ENCODE measurements around the gene SPCS1.

DNA sequence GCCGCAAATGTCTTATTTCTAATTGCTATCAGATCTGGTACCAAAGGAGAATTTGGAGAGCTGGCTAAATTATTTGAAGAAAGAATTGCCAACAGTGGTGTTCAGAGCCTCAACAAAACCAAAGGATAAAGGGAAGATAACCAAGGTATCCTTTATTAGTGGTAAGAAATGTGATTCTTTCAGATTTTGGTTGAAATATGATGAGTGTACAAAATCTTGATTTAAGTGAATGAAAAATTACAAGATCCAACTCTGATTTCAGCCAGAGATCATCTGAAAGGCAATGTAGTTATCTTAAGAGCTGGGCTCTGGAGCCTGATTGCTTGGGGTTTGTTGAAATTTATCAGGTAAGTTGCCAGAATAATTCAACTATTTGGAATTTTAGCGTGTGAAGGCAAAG, 15.3 kb upstream of the SPCS1 start:
- TF ChIP-seq, protein P1, sequence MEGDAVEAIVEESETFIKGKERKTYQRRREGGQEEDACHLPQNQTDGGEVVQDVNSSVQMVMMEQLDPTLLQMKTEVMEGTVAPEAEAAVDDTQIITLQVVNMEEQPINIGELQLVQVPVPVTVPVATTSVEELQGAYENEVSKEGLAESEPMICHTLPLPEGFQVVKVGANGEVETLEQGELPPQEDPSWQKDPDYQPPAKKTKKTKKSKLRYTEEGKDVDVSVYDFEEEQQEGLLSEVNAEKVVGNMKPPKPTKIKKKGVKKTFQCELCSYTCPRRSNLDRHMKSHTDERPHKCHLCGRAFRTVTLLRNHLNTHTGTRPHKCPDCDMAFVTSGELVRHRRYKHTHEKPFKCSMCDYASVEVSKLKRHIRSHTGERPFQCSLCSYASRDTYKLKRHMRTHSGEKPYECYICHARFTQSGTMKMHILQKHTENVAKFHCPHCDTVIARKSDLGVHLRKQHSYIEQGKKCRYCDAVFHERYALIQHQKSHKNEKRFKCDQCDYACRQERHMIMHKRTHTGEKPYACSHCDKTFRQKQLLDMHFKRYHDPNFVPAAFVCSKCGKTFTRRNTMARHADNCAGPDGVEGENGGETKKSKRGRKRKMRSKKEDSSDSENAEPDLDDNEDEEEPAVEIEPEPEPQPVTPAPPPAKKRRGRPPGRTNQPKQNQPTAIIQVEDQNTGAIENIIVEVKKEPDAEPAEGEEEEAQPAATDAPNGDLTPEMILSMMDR (tag by site-specific recombination; IDR thresholded peaks at IDR 0.05) = no peak
- no peak for TF ChIP-seq ZNF223 (tag by site-specific recombination; IDR thresholded peaks at IDR 0.05)
- TF ChIP-seq, protein P2, sequence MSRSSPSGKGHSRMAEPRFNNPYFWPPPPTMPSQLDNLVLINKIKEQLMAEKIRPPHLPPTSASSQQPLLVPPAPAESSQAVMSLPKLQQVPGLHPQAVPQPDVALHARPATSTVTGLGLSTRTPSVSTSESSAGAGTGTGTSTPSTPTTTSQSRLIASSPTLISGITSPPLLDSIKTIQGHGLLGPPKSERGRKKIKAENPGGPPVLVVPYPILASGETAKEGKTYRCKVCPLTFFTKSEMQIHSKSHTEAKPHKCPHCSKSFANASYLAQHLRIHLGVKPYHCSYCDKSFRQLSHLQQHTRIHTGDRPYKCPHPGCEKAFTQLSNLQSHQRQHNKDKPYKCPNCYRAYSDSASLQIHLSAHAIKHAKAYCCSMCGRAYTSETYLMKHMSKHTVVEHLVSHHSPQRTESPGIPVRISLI (tag by site-specific recombination; IDR thresholded peaks at IDR 0.05) = no peak
- TF ChIP-seq KLF10 (tag by site-specific recombination; IDR thresholded peaks at IDR 0.05) = no peak
- no peak for TF ChIP-seq YY1 (tag by site-specific recombination; IDR thresholded peaks at IDR 0.05)

Measured in HEK293 (cell line).